Activated CD8-positive, alpha-beta memory T cell treated with anti-CD3 and anti-CD28 coated beads, Interleukin-2, amount 10 ng/mL, durations not matched to agents 7 days and 5 days (primary cell): ENCODE data around the gene TBC1D5. TPM values are rescaled to one million over a fixed set of nuclear protein-coding genes. Genes with fewer than 3 reads are reported as not detected.

ENCODE experiments used
- ATAC-seq: fragments of 150-1000 bp; cut with Tn5 transposase; one replicate; pipeline ENCODE4 v1.10.0; 2021; ENCODE audit warnings: moderate library complexity
- CTCF ChIA-PET: fragments of 350-600 bp; sonication (Branson Sonifier 250); formaldehyde crosslinking; loops from one replicate; lab custom pipeline; 2021; ENCODE audit warnings: antibody characterized with exemption; lab: Charles Lee
- DNase-seq: peaks from one replicate; pipeline ENCODE4 v3.0.0-alpha.2; 2020
- H3K27ac Mint-ChIP-seq: one replicate; pipeline ENCODE4 v1.8.0; 2021; ENCODE audit warnings: mild to moderate bottlenecking, mixed read lengths
- H3K27me3 Mint-ChIP-seq: one replicate; pipeline ENCODE4 v1.8.0; 2021; ENCODE audit warnings: mixed read lengths
- H3K36me3 Mint-ChIP-seq: one replicate; pipeline ENCODE4 v1.8.0; 2021; ENCODE audit warnings: mild to moderate bottlenecking, mixed read lengths
- H3K4me1 Mint-ChIP-seq: one replicate; pipeline ENCODE4 v1.8.0; 2021; ENCODE audit warnings: mixed read lengths
- H3K4me3 Mint-ChIP-seq: one replicate; pipeline ENCODE4 v1.8.0; 2021; ENCODE audit warnings: mild to moderate bottlenecking, moderate library complexity, mixed read lengths
- H3K9me3 Mint-ChIP-seq: one replicate; pipeline ENCODE4 v1.8.0; 2022; ENCODE audit warnings: low read depth, mixed read lengths
- total RNA-seq, 2 experiments: library from RNA; stranded (reverse); gene quantifications; one replicate each; pipeline ENCODE4 v1.2.3, GENCODE V29; 2021

The TBC1D5 gene
- total RNA-seq, 2 experiments from 2014 or later, result 54.3 to 58.9 TPM

DNA sequence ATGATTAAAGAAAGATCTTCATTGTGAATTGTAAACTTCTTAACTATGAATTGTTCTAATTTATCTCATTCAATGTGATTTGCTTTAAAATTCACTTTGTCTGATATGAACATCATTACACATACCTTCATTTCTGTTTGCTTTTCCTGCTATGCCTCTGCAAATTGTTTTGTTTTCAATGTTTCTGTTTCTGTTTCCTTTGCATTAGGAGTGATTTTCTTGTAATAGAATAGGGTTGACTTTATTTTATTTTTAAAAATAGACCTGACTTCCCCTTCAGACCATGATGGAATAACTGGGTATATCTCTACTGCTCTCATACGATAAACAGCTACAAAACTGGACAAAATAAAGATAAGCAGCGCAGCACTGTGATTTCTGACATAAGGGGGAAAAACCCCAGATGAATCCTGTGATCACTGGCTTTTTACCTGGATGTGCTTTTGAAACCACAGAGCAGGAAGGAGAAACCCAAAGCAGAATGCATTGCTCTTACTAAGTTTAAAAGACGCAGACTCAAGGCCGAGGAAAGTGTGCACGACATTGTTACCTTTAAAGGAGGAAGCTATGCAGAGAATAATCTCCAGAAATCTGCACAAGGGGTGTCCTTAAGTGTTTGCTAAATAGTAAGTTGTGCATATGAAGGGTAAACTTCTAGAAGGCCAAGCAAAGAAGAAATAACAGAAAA, 420.2 kb downstream of the TBC1D5 start:
- H3K27ac Mint-ChIP-seq, result peak overlapping the region; percentile 71
- CTCF ChIA-PET, result interaction anchor here (1.4 kb wide), 1 partner anchor 44 kb away, joined by 4 read pairs; no protein-coding TSS in a partner anchor

DNA sequence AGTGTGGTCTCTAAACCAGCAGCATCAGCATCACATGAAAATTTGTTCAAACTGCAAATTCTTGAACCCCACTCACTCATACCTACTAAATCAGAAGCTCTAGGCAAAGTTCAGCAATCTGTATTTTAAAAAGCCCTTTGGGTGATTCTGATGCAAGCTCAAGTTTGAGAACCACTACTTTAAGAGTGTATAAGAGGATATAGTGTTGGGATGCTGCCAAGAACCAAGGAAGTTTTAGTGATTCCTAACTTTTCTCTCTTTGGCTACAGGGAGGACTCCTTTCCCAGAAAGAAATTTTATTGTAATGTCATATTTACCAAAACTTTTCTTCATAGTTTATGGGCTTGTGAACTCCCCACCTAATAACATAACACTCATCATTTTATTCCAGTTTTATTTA, 422.2 kb downstream of the TBC1D5 start:
- Mint-ChIP-seq H3K9me3 (no peaks in the 10 kb centered on the region), H3K36me3 (peaks cover 10% of the 10 kb centered on the region), H3K4me1 (peaks cover 18% of the 10 kb centered on the region)

More for the DNA sequence above, 420.2 kb downstream of the TBC1D5 start:
- peaks cover 18% of the 10 kb centered on the region for H3K4me1 Mint-ChIP-seq
- H3K27me3 Mint-ChIP-seq, result no peaks in the 10 kb centered on the region
- DNase-seq, result no peak
- peak overlapping the region; percentile 23 for H3K4me3 Mint-ChIP-seq
- no peaks in the 10 kb centered on the region for H3K9me3 Mint-ChIP-seq
- ATAC-seq, result peak; percentile 45
- H3K36me3 Mint-ChIP-seq, result peaks cover 10% of the 10 kb centered on the region

GRCh38 chr3:17315897-17316296, 426.5 kb downstream of the TBC1D5 start:
- Mint-ChIP-seq H3K27ac (no peak overlapping the region), H3K9me3 (no peaks in the 10 kb centered on the region), H3K27me3 (no peaks in the 10 kb centered on the region), H3K36me3 (peaks cover 4% of the 10 kb centered on the region), H3K4me1 (no peaks in the 10 kb centered on the region), H3K4me3 (no peak overlapping the region)
- ATAC-seq (no peak), DNase-seq (no peak)
- CTCF ChIA-PET, result interaction anchor here (2.0 kb wide), 1 partner anchor 34 kb away, joined by 4 read pairs; no protein-coding TSS in a partner anchor

More for the DNA sequence above, 422.2 kb downstream of the TBC1D5 start:
- H3K4me3 Mint-ChIP-seq, result no peak overlapping the region
- no peak overlapping the region for H3K27ac Mint-ChIP-seq
- H3K27me3 Mint-ChIP-seq, result no peaks in the 10 kb centered on the region
- CTCF ChIA-PET, result no interaction called here
- DNase-seq, result no peak
- no peak for ATAC-seq

- peaks cover 2% of the 10 kb centered on the region for H3K4me1 Mint-ChIP-seq
- no peak overlapping the region for H3K27ac Mint-ChIP-seq
- H3K36me3 Mint-ChIP-seq, result peaks cover 2% of the 10 kb centered on the region
- DNase-seq (no peak), ATAC-seq (no peak)
- no peaks in the 10 kb centered on the region for H3K9me3 Mint-ChIP-seq
- no peaks in the 10 kb centered on the region for H3K27me3 Mint-ChIP-seq
- no peak overlapping the region for H3K4me3 Mint-ChIP-seq
- CTCF ChIA-PET, result no interaction called here
Observed at GRCh38 chr3:17314171-17314570, 428.3 kb downstream of the TBC1D5 start.

- Mint-ChIP-seq H3K27me3 (no peaks in the 10 kb centered on the region), H3K4me1 (peaks cover 2% of the 10 kb centered on the region), H3K4me3 (no peak overlapping the region), H3K36me3 (peaks cover 2% of the 10 kb centered on the region), H3K9me3 (no peaks in the 10 kb centered on the region), H3K27ac (no peak overlapping the region)
- no peak for DNase-seq
- no peak for ATAC-seq
- CTCF ChIA-PET, result no interaction called here
Observed at GRCh38 chr3:17313746-17314145, 428.7 kb downstream of the TBC1D5 start.

DNA sequence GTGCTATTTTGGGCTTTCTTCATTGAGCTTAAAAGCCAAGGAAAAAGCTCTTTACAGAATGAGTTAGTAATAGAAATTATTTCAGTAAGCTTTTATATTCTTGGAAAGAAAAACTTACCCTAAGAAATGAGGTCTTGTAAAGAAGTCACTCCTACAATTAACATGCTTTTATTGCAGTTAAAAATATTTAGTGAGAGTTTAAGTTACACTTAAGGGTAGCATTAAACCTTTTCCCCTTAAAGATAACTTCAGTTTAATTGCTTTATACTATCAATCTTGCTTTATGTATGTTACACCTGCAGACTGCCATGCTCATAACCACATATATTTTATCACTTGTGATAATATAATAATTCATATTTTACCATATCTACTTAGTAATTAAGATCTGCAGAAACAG, 431.4 kb downstream of the TBC1D5 start:
- Mint-ChIP-seq H3K4me3 (no peak overlapping the region), H3K27ac (no peak overlapping the region), H3K36me3 (no peaks in the 10 kb centered on the region), H3K4me1 (peaks cover 2% of the 10 kb centered on the region), H3K9me3 (no peaks in the 10 kb centered on the region), H3K27me3 (no peaks in the 10 kb centered on the region)
- CTCF ChIA-PET, result interaction anchor here (0.5 kb wide), 1 partner anchor 482 kb away, joined by 3 read pairs; no protein-coding TSS in a partner anchor
- no peak for DNase-seq
- no peak for ATAC-seq

DNA sequence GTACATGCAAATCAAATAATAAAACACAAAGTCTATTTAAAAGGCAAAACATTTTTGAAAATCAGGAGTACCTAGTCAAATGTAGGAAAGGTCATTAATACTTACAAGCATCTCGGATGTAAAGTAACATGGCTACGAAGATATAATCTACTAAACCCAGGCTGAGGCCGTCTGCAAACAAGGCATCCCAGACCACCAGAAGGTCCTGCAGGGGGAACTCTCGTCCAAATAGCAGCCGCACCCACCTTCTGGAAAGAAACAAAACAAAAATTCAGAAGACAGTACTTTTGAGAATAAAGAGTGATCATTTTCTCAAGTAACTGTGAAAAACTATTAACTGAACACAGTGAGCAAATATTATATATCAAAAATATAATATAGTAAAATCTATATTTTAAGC, 434.5 kb downstream of the TBC1D5 start:
- no peak overlapping the region for H3K27ac Mint-ChIP-seq
- H3K9me3 Mint-ChIP-seq, result no peaks in the 10 kb centered on the region
- no peak for DNase-seq
- CTCF ChIA-PET, result no interaction called here
- ATAC-seq, result no peak
- H3K4me3 Mint-ChIP-seq, result no peak overlapping the region
- H3K4me1 Mint-ChIP-seq, result peaks cover 2% of the 10 kb centered on the region
- no peaks in the 10 kb centered on the region for H3K27me3 Mint-ChIP-seq
- H3K36me3 Mint-ChIP-seq, result no peaks in the 10 kb centered on the region

GRCh38 chr3:17307482-17307881, 434.9 kb downstream of the TBC1D5 start:
- no peak overlapping the region for H3K27ac Mint-ChIP-seq
- CTCF ChIA-PET, result no interaction called here
- no peaks in the 10 kb centered on the region for H3K36me3 Mint-ChIP-seq
- H3K9me3 Mint-ChIP-seq, result no peaks in the 10 kb centered on the region
- ATAC-seq (no peak), DNase-seq (no peak)
- no peak overlapping the region for H3K4me3 Mint-ChIP-seq
- H3K4me1 Mint-ChIP-seq, result peaks cover 2% of the 10 kb centered on the region
- H3K27me3 Mint-ChIP-seq, result no peaks in the 10 kb centered on the region

DNA sequence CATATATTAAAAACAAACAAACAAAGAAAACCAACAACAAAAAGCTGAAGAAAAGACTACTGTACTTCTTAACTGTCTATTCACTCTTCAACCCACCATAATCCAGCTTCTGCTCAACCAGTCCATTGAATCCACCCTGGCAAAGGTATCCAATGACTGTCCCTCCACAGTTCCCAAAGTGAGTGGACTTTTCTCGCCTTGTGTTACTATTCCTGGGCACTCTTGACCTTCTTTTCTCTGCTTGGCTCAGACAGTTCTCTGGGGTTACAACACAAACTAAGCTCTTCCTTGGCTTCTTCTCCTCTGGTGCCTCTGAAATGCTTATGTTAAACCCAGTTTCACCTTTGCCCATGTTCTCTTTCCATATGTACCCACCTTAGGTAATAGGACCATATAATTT, 437.5 kb downstream of the TBC1D5 start:
- peaks cover 8% of the 10 kb centered on the region for H3K4me1 Mint-ChIP-seq
- H3K4me3 Mint-ChIP-seq, result no peak overlapping the region
- peaks cover 2% of the 10 kb centered on the region for H3K36me3 Mint-ChIP-seq
- CTCF ChIA-PET, result no interaction called here
- no peaks in the 10 kb centered on the region for H3K9me3 Mint-ChIP-seq
- no peaks in the 10 kb centered on the region for H3K27me3 Mint-ChIP-seq
- no peak overlapping the region for H3K27ac Mint-ChIP-seq
- ATAC-seq (no peak), DNase-seq (no peak)

DNA sequence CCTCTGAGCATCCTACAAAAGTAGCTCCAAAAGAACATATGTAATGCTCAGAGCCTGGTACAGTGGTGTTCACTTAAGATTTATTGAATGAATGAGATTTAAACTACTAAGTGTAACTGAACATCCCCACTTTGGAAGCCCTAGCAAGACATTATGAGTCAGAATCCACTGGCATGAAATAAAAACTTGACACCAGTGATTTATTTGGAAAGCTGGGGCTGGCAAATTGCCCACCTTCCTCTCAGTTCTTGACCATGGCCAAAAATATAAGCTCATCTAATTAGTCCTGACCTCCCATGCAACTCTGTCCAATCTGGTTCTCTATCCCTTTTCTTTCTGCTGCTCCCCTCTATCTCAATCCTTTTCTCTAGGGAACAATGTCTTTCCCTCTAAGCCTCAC, 439.7 kb downstream of the TBC1D5 start:
- CTCF ChIA-PET, result no interaction called here
- Mint-ChIP-seq H3K27me3 (no peaks in the 10 kb centered on the region), H3K27ac (no peak overlapping the region)

DNA sequence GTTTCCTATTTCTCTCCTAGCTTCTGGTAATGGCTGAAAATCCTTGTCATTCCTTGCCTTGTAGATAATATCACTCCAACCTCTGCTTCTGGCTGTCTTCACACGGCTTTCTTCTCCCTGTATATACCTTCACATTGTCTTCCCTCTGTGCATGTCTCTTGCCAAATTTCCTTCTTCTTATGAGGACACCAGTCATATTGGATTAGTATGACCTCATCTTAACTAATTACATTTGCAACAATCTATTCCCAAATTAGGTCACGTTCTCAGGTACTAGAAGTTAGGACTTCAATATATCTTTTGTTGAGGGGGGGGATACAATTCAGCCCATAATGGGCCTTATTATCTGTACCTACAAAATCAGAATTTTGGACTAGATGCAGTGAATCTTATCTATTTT, 440.3 kb downstream of the TBC1D5 start:
- CTCF ChIA-PET, result no interaction called here
- H3K4me3 Mint-ChIP-seq, result no peak overlapping the region
- DNase-seq (no peak), ATAC-seq (no peak)
- peaks cover 9% of the 10 kb centered on the region for H3K36me3 Mint-ChIP-seq
- no peaks in the 10 kb centered on the region for H3K9me3 Mint-ChIP-seq
- no peak overlapping the region for H3K27ac Mint-ChIP-seq
- no peaks in the 10 kb centered on the region for H3K27me3 Mint-ChIP-seq
- H3K4me1 Mint-ChIP-seq, result peaks cover 8% of the 10 kb centered on the region

More for the DNA sequence above, 439.7 kb downstream of the TBC1D5 start:
- no peak for ATAC-seq
- Mint-ChIP-seq H3K4me3 (no peak overlapping the region), H3K9me3 (no peaks in the 10 kb centered on the region), H3K36me3 (peaks cover 9% of the 10 kb centered on the region), H3K4me1 (peaks cover 8% of the 10 kb centered on the region)
- no peak for DNase-seq

DNA sequence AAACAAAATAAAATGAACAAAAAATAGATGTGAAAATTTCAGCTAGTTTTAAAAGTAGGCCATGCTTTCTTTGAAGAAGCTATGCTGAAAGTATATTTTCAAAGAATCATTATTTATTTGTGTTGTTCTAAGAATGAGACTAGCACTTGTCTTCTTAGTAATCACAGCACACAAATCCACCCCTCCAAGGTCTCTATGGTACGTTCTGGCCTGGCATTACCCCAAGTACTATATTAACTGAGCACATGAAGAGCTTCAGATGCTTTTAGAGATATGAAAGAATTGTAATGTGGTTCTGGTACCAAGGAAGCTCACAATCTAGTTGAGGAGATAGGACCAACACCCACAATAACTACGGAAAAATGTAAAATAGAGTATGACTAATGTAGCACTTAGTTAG, 441.2 kb downstream of the TBC1D5 start:
- ATAC-seq, result no peak

DNA sequence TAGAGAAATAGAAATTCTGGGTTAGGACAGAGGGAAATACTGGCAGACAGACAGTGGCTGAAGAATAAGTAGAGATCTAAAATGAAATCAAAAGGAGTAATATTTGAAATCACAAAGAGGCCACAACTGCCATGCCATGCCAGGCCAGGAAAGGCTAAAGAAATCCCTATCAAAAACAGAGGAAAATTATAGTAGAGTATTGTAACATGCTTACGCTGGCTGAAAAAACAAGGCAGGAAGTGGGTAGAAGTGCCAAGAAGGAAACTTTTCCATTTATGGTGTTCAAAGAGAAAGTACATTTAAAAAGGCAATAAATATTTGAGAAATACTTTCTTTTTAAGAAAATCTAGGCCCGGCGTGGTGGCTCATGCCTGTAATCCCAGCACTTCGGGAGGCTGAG, 442.0 kb downstream of the TBC1D5 start:
- no peak overlapping the region for H3K4me3 Mint-ChIP-seq
- H3K4me1 Mint-ChIP-seq, result peaks cover 8% of the 10 kb centered on the region
- CTCF ChIA-PET, result no interaction called here
- no peak for ATAC-seq
- H3K27me3 Mint-ChIP-seq, result no peaks in the 10 kb centered on the region
- no peaks in the 10 kb centered on the region for H3K9me3 Mint-ChIP-seq
- H3K27ac Mint-ChIP-seq, result no peak overlapping the region
- H3K36me3 Mint-ChIP-seq, result peaks cover 12% of the 10 kb centered on the region
- no peak for DNase-seq

More for the DNA sequence above, 441.2 kb downstream of the TBC1D5 start:
- Mint-ChIP-seq H3K27me3 (no peaks in the 10 kb centered on the region), H3K36me3 (peaks cover 12% of the 10 kb centered on the region), H3K9me3 (no peaks in the 10 kb centered on the region), H3K4me1 (peaks cover 8% of the 10 kb centered on the region), H3K27ac (no peak overlapping the region), H3K4me3 (no peak overlapping the region)
- CTCF ChIA-PET, result interaction anchor here (0.9 kb wide), 1 partner anchor 108 kb away, joined by 3 read pairs; no protein-coding TSS in a partner anchor
- no peak for DNase-seq

DNA sequence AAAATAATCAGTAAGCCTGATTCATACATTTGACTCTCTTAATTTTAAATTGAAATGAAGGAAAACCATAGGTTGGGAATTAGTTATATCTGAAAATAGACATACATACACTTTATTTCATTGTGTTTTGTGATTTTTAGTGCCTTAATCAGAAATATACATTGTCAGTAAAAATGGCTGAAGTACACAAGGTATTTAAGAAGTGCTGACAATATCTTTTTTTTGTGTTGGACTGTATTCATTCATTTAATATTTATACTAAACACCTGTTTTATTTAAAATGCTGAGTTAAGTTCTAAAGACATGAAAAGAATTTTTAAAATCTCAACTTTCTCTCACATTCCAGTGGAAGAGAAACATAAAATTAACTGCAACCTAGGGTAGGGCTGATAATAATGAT, 444.4 kb downstream of the TBC1D5 start:
- peaks cover 12% of the 10 kb centered on the region for H3K36me3 Mint-ChIP-seq
- H3K9me3 Mint-ChIP-seq, result no peaks in the 10 kb centered on the region
- H3K27me3 Mint-ChIP-seq, result no peaks in the 10 kb centered on the region
- H3K4me3 Mint-ChIP-seq, result no peak overlapping the region
- DNase-seq (no peak), ATAC-seq (no peak)
- H3K27ac Mint-ChIP-seq, result no peak overlapping the region
- CTCF ChIA-PET, result no interaction called here
- peaks cover 8% of the 10 kb centered on the region for H3K4me1 Mint-ChIP-seq
